Brain microvascular endothelial cell (primary cell): Measurements from ENCODE around the gene CKS2.

Experiments used
- DNase-seq: peaks from one replicate; pipeline ENCODE4 v3.0.0-alpha.2; 2020
- H3K27ac ChIP-seq: fragments of 250-450 bp; sonication (Bioruptor Pico); 2 replicates; pipeline ENCODE4 v1.5.1; 2020; ENCODE audit warnings: mild to moderate bottlenecking, moderate library complexity
- H3K27me3 ChIP-seq: fragments of 250-450 bp; sonication (Bioruptor Pico); replicated peaks from 2 replicates; pipeline ENCODE4 v1.5.1; 2020; ENCODE audit warnings: mild to moderate bottlenecking
- H3K36me3 ChIP-seq: fragments of 250-450 bp; sonication (Bioruptor Pico); replicated peaks from 2 replicates; pipeline ENCODE4 v1.5.1; 2020; ENCODE audit warnings: mild to moderate bottlenecking
- H3K4me3 ChIP-seq: 2 replicates; pipeline ENCODE4 v1.5.1; 2011; ENCODE audit warnings: low read depth, mild to moderate bottlenecking, control low read depth, low read length, moderate library complexity
- CTCF ChIP-seq: IDR thresholded peaks from 2 replicates; pipeline ENCODE4 v1.5.1; 2011; ENCODE audit warnings: low read depth, mild to moderate bottlenecking, moderate library complexity, low read length, control low read depth, inconsistent platforms; ENCODE audit errors: missing control alignments
- in situ Hi-C: cut with HindIII; loops from 2 replicates; pipeline ENCODE4 v1.10.0; 2017; ENCODE audit warnings: low sequenced_read_pairs, low pct_ligation_motif_present

CKS2 gene

GRCh38 chr9:89309166-89309565, 1.8 kb upstream of the CKS2 start:
- TF ChIP-seq CTCF = no peak
- Histone ChIP-seq H3K27ac (no peak overlapping the region), H3K4me3 (no peak overlapping the region), H3K36me3 (no peaks in the 10 kb centered on the region), H3K27me3 (no peaks in the 10 kb centered on the region)
- in situ Hi-C loops = no loop called here
- DNase-seq = no peak

GRCh38 chr9:89309608-89310474, 1.2 kb upstream of the CKS2 start:
- Histone ChIP-seq H3K36me3 (no peaks in the 10 kb centered on the region), H3K27me3 (no peaks in the 10 kb centered on the region), H3K27ac (peak overlapping the region; percentile 98), H3K4me3 (peak overlapping the region; percentile 71)
- TF ChIP-seq CTCF = no peak
- in situ Hi-C loops = no loop called here
- DNase-seq = no peak

- H3K4me3 ChIP-seq = peak overlapping the region; percentile 87
- no peak for TF ChIP-seq CTCF
- H3K36me3 ChIP-seq = peaks cover 4% of the 10 kb centered on the region
- peak overlapping the region; percentile 39 for H3K27ac ChIP-seq
- no peak for DNase-seq
- in situ Hi-C loops = no loop called here
- no peaks in the 10 kb centered on the region for H3K27me3 ChIP-seq
Measured at GRCh38 chr9:89311346-89312221, 589 bp downstream of the CKS2 start.

GRCh38 chr9:89312222-89312571, 1.2 kb downstream of the CKS2 start:
- Histone ChIP-seq H3K4me3 (peak overlapping the region; percentile 87), H3K27ac (peak overlapping the region; percentile 39), H3K36me3 (peaks cover 9% of the 10 kb centered on the region), H3K27me3 (no peaks in the 10 kb centered on the region)
- in situ Hi-C loops = no loop called here
- no peak for TF ChIP-seq CTCF
- no peak for DNase-seq

- in situ Hi-C loops = no loop called here
- DNase-seq = no peak
- Histone ChIP-seq H3K36me3 (peaks cover 12% of the 10 kb centered on the region), H3K4me3 (peak overlapping the region; percentile 87), H3K27ac (no peak overlapping the region), H3K27me3 (no peaks in the 10 kb centered on the region)
- TF ChIP-seq CTCF = no peak
Measured at GRCh38 chr9:89313842-89314241, 2.8 kb downstream of the CKS2 start.
